ACHN (cell line): ENCODE measurements around the gene LDLRAD4.

ENCODE experiments used
- DNase-seq: peaks from one replicate; pipeline ENCODE4 v3.0.0-alpha.2; 2015
- in situ Hi-C: cut with HindIII; loops from 2 replicates; pipeline ENCODE4 v1.10.0; 2017; ENCODE audit warnings: low sequenced_read_pairs, low pct_ligation_motif_present, low pct_unique_long_range_greater_than_20kb

Gene LDLRAD4

GRCh38 chr18:13290856-13291271 is 72.3 kb downstream of the LDLRAD4 start:
- in situ Hi-C loops = no loop called here
- no peak for DNase-seq

GRCh38 chr18:13291299-13291698 is 72.7 kb downstream of the LDLRAD4 start:
- in situ Hi-C loops = no loop called here
- no peak for DNase-seq

GRCh38 chr18:13291745-13292447 is 73.3 kb downstream of the LDLRAD4 start:
- in situ Hi-C loops = no loop called here
- DNase-seq = no peak

GRCh38 chr18:13292736-13293135 is 74.2 kb downstream of the LDLRAD4 start:
- in situ Hi-C loops = no loop called here
- DNase-seq = no peak

GRCh38 chr18:13294309-13294708 is 75.7 kb downstream of the LDLRAD4 start:
- no peak for DNase-seq
- in situ Hi-C loops = no loop called here

- no peak for DNase-seq
- in situ Hi-C loops = no loop called here
Measured at GRCh38 chr18:13295894-13296293, 77.3 kb downstream of the LDLRAD4 start.

- in situ Hi-C loops = no loop called here
Measured at GRCh38 chr18:13296867-13297574, 78.5 kb downstream of the LDLRAD4 start.

GRCh38 chr18:13298262-13298661 is 79.7 kb downstream of the LDLRAD4 start:
- in situ Hi-C loops = no loop called here

More at GRCh38 chr18:13296867-13297574, 78.5 kb downstream of the LDLRAD4 start:
- DNase-seq = no peak

GRCh38 chr18:13300029-13300428 is 81.5 kb downstream of the LDLRAD4 start:
- no peak for DNase-seq
- in situ Hi-C loops = no loop called here

More at GRCh38 chr18:13298262-13298661, 79.7 kb downstream of the LDLRAD4 start:
- no peak for DNase-seq

GRCh38 chr18:13300796-13301195 is 82.2 kb downstream of the LDLRAD4 start:
- in situ Hi-C loops = no loop called here
- no peak for DNase-seq

- in situ Hi-C loops = no loop called here
Measured at GRCh38 chr18:13302040-13302439, 83.5 kb downstream of the LDLRAD4 start.

GRCh38 chr18:13302457-13303225 is 84.1 kb downstream of the LDLRAD4 start:
- DNase-seq = no peak
- in situ Hi-C loops = no loop called here

More at GRCh38 chr18:13302040-13302439, 83.5 kb downstream of the LDLRAD4 start:
- no peak for DNase-seq

GRCh38 chr18:13303756-13304364 is 85.3 kb downstream of the LDLRAD4 start:
- in situ Hi-C loops = no loop called here
- DNase-seq = no peak

- in situ Hi-C loops = no loop called here
- DNase-seq = no peak
Measured at GRCh38 chr18:13305301-13305700, 86.7 kb downstream of the LDLRAD4 start.

- no peak for DNase-seq
- in situ Hi-C loops = no loop called here
Measured at GRCh38 chr18:13306583-13306982, 88.0 kb downstream of the LDLRAD4 start.

GRCh38 chr18:13308369-13308768 is 89.8 kb downstream of the LDLRAD4 start:
- in situ Hi-C loops = no loop called here

GRCh38 chr18:13309031-13309747 is 90.6 kb downstream of the LDLRAD4 start:
- no peak for DNase-seq
- in situ Hi-C loops = no loop called here

More at GRCh38 chr18:13308369-13308768, 89.8 kb downstream of the LDLRAD4 start:
- no peak for DNase-seq
